Trophoblast cell (in vitro differentiated cells and primary cell): ENCODE measurements around the gene FBXW5.

Experiments
- DNase-seq, 2 donors: peaks; one replicate each; pipeline ENCODE4 v3.0.0-alpha.2; 2016
- H2AFZ ChIP-seq: 2 replicates; pipeline ENCODE4 v1.6.1; 2013; ENCODE audit warnings: low read length, moderate library complexity, mild to moderate bottlenecking; ENCODE audit not compliant: insufficient read depth, poor library complexity
- H2AK5ac ChIP-seq: 2 replicates; pipeline ENCODE4 v1.6.1; 2013; ENCODE audit warnings: mild to moderate bottlenecking, low read length
- H2BK120ac ChIP-seq: 2 replicates; pipeline ENCODE4 v1.6.1; 2013; ENCODE audit warnings: low read length, mild to moderate bottlenecking, moderate library complexity; ENCODE audit not compliant: insufficient read depth, poor library complexity
- H2BK12ac ChIP-seq: 2 replicates; pipeline ENCODE4 v1.6.1; 2013; ENCODE audit warnings: mild to moderate bottlenecking, low read length, moderate library complexity
- H2BK5ac ChIP-seq: 2 replicates; pipeline ENCODE4 v1.6.1; 2013; ENCODE audit warnings: low read length, low read depth, moderate library complexity, mild to moderate bottlenecking; ENCODE audit not compliant: poor library complexity
- H3K14ac ChIP-seq: 2 replicates; pipeline ENCODE4 v1.6.1; 2013; ENCODE audit warnings: mild to moderate bottlenecking, low read length
- H3K18ac ChIP-seq: 2 replicates; pipeline ENCODE4 v1.6.1; 2013; ENCODE audit warnings: mild to moderate bottlenecking, low read length
- H3K23ac ChIP-seq: 2 replicates; pipeline ENCODE4 v1.6.1; 2013; ENCODE audit warnings: low read length
- H3K27ac ChIP-seq: 2 replicates; pipeline ENCODE4 v1.5.1; 2013; ENCODE audit warnings: low read depth, mild to moderate bottlenecking, inconsistent platforms, low read length, moderate library complexity
- H3K27me3 ChIP-seq: 2 replicates; pipeline ENCODE4 v1.6.1; 2013; ENCODE audit warnings: inconsistent platforms, mild to moderate bottlenecking, low read length, moderate library complexity; ENCODE audit not compliant: insufficient read depth
- H3K36me3 ChIP-seq, 2 experiments: 1 replicate in 1 of 2; 2 replicates in 1 of 2; pipeline ENCODE4 v1.6.1; 2013; ENCODE audit warnings: low read length in 2 of 2, mild to moderate bottlenecking in 2 of 2, moderate library complexity in 1 of 2; ENCODE audit not compliant: insufficient read depth in 2 of 2, control insufficient read depth in 1 of 2
- H3K4ac ChIP-seq: 2 replicates; pipeline ENCODE4 v1.6.1; 2013; ENCODE audit warnings: low read depth, mild to moderate bottlenecking, low read length, moderate library complexity
- H3K4me1 ChIP-seq, 2 experiments: 1 replicate in 1 of 2; 2 replicates in 1 of 2; pipeline ENCODE4 v1.6.1; 2013; ENCODE audit warnings: low read length in 2 of 2, mild to moderate bottlenecking in 2 of 2, moderate library complexity in 1 of 2; ENCODE audit not compliant: insufficient read depth in 2 of 2, control insufficient read depth in 1 of 2
- H3K4me2 ChIP-seq: 2 replicates; pipeline ENCODE4 v1.6.1; 2013; ENCODE audit warnings: inconsistent platforms, mild to moderate bottlenecking, low read length, moderate library complexity
- H3K4me3 ChIP-seq: 2 replicates; pipeline ENCODE4 v1.5.1; 2013; ENCODE audit warnings: mild to moderate bottlenecking, low read depth, low read length, inconsistent platforms
- H3K79me1 ChIP-seq: one replicate; pipeline ENCODE4 v1.6.1; 2013; ENCODE audit warnings: low read length
- H3K79me2 ChIP-seq: 2 replicates; pipeline ENCODE4 v1.6.1; 2013; ENCODE audit warnings: low read length, mild to moderate bottlenecking; ENCODE audit not compliant: control insufficient read depth, insufficient read depth, poor library complexity
- H3K9ac ChIP-seq: 2 replicates; pipeline ENCODE4 v1.6.1; 2013; ENCODE audit warnings: mild to moderate bottlenecking, low read length
- H3K9me3 ChIP-seq: 2 replicates; pipeline ENCODE4 v1.6.1; 2013; ENCODE audit warnings: low read depth, mild to moderate bottlenecking, control low read depth, inconsistent platforms, low read length; ENCODE audit not compliant: insufficient read depth
- H4K12ac ChIP-seq: 2 replicates; pipeline ENCODE4 v1.6.1; 2013; ENCODE audit warnings: low read depth, mild to moderate bottlenecking, low read length, moderate library complexity
- H4K8ac ChIP-seq: 2 replicates; pipeline ENCODE4 v1.6.1; 2013; ENCODE audit warnings: low read depth, mild to moderate bottlenecking, low read length, moderate library complexity
- H4K91ac ChIP-seq: one replicate; pipeline ENCODE4 v1.6.1; 2013; ENCODE audit warnings: low read depth, mild to moderate bottlenecking, low read length, moderate library complexity
- WGBS: extraction: QIAGEN DNeasy Blood & Tissue Kit; methylation state at CpG from one replicate; pipeline ENCODE4 v1.1.7; 2013; ENCODE audit warnings: missing lambda C conversion rate; ENCODE audit not compliant: insufficient read length, insufficient coverage; ENCODE audit errors: extremely low coverage; 5-methylcytosine and 5-hydroxymethylcytosine counted together

FBXW5 gene

GRCh38 chr9:136974817-136975535, 30.4 kb upstream of the FBXW5 start:
- H3K79me2 ChIP-seq = no peaks in the 10 kb centered on the region
- no peak overlapping the region for H2BK5ac ChIP-seq
- no peak overlapping the region for H3K4me3 ChIP-seq
- H3K18ac ChIP-seq = no peak overlapping the region
- H3K23ac ChIP-seq = no peak overlapping the region
- peaks cover 0 to 2% of the 10 kb centered on the region in 2 experiments for H3K4me1 ChIP-seq
- H3K9me3 ChIP-seq = peaks cover 2% of the 10 kb centered on the region
- WGBS = no CpG with 5 or more reads among the region's 15 CpGs
- H3K79me1 ChIP-seq = peaks cover 9% of the 10 kb centered on the region
- no peak overlapping the region for H2AK5ac ChIP-seq
- no peak overlapping the region for H3K27ac ChIP-seq
- no peak overlapping the region for H2AFZ ChIP-seq
- H2BK120ac ChIP-seq = no peak overlapping the region
- no peak overlapping the region for H3K4ac ChIP-seq
- no peaks in the 10 kb centered on the region for H3K27me3 ChIP-seq
- no peak overlapping the region for H3K14ac ChIP-seq
- no peak overlapping the region for H4K8ac ChIP-seq
- no peak overlapping the region for H4K12ac ChIP-seq
- DNase-seq = no peak
- H4K91ac ChIP-seq = no peak overlapping the region
- no peak overlapping the region for H2BK12ac ChIP-seq
- no peak overlapping the region for H3K9ac ChIP-seq
- no peak overlapping the region for H3K4me2 ChIP-seq
- no peaks in the 10 kb centered on the region for H3K36me3 ChIP-seq

- no peaks in the 10 kb centered on the region for H3K79me2 ChIP-seq
- H3K4ac ChIP-seq = no peak overlapping the region
- H2BK5ac ChIP-seq = no peak overlapping the region
- H3K27ac ChIP-seq = no peak overlapping the region
- H2AFZ ChIP-seq = no peak overlapping the region
- no peak overlapping the region for H3K4me3 ChIP-seq
- no peak overlapping the region for H4K8ac ChIP-seq
- no peaks in the 10 kb centered on the region for H3K36me3 ChIP-seq
- H3K27me3 ChIP-seq = no peaks in the 10 kb centered on the region
- H3K23ac ChIP-seq = no peak overlapping the region
- no CpG with 5 or more reads among the region's 29 CpGs for WGBS
- no peak overlapping the region for H3K9ac ChIP-seq
- no peak for DNase-seq
- H3K14ac ChIP-seq = no peak overlapping the region
- peak overlapping the region; percentile 43 for H2AK5ac ChIP-seq
- H4K91ac ChIP-seq = no peak overlapping the region
- no peak overlapping the region for H4K12ac ChIP-seq
- no peak overlapping the region for H3K18ac ChIP-seq
- H3K4me1 ChIP-seq = peaks cover 0 to 2% of the 10 kb centered on the region in 2 experiments
- peaks cover 2% of the 10 kb centered on the region for H3K9me3 ChIP-seq
- no peak overlapping the region for H3K4me2 ChIP-seq
- no peak overlapping the region for H2BK120ac ChIP-seq
- H3K79me1 ChIP-seq = peaks cover 9% of the 10 kb centered on the region
- no peak overlapping the region for H2BK12ac ChIP-seq
Measured at GRCh38 chr9:136973618-136974617, 29.4 kb upstream of the FBXW5 start.

GRCh38 chr9:136972743-136973142, 28.2 kb upstream of the FBXW5 start:
- Histone ChIP-seq H3K79me1 (peaks cover 9% of the 10 kb centered on the region), H3K4me2 (no peak overlapping the region), H3K4me1 (peaks cover 0 to under 1% of the 10 kb centered on the region in 2 experiments), H4K8ac (no peak overlapping the region), H3K14ac (no peak overlapping the region), H2BK120ac (no peak overlapping the region), H3K18ac (no peak overlapping the region), H3K9me3 (peaks cover under 1% of the 10 kb centered on the region), H3K4ac (no peak overlapping the region), H3K27me3 (no peaks in the 10 kb centered on the region), H3K79me2 (no peaks in the 10 kb centered on the region), H2BK12ac (no peak overlapping the region), H3K9ac (no peak overlapping the region), H4K12ac (no peak overlapping the region), H4K91ac (peak overlapping the region; percentile 69), H2BK5ac (no peak overlapping the region), H2AK5ac (no peak overlapping the region), H3K4me3 (no peak overlapping the region), H3K27ac (no peak overlapping the region), H3K23ac (no peak overlapping the region), H2AFZ (no peak overlapping the region), H3K36me3 (no peaks in the 10 kb centered on the region)
- WGBS = no CpG with 5 or more reads among the region's 13 CpGs
- DNase-seq = no peak

- H3K4me1 ChIP-seq = no peaks in the 10 kb centered on the region
- no peak overlapping the region for H2AFZ ChIP-seq
- H2BK12ac ChIP-seq = peak overlapping the region; percentile 12
- H4K12ac ChIP-seq = peak overlapping the region; percentile 17
- no peak overlapping the region for H3K4me3 ChIP-seq
- no peak for DNase-seq
- peak overlapping the region; percentile 0 for H2BK120ac ChIP-seq
- H3K79me2 ChIP-seq = no peaks in the 10 kb centered on the region
- peak overlapping the region; percentile 1 for H3K27ac ChIP-seq
- no peaks in the 10 kb centered on the region for H3K27me3 ChIP-seq
- no peak overlapping the region for H3K18ac ChIP-seq
- H3K23ac ChIP-seq = no peak overlapping the region
- H3K4me2 ChIP-seq = no peak overlapping the region
- no peaks in the 10 kb centered on the region for H3K9me3 ChIP-seq
- no peak overlapping the region for H2AK5ac ChIP-seq
- WGBS = no CpG with 5 or more reads among the region's 11 CpGs
- H4K8ac ChIP-seq = no peak overlapping the region
- H3K9ac ChIP-seq = no peak overlapping the region
- H3K79me1 ChIP-seq = peaks cover 9% of the 10 kb centered on the region
- peak overlapping the region; percentile 69 for H4K91ac ChIP-seq
- no peaks in the 10 kb centered on the region for H3K36me3 ChIP-seq
- H3K4ac ChIP-seq = no peak overlapping the region
- no peak overlapping the region for H2BK5ac ChIP-seq
- H3K14ac ChIP-seq = no peak overlapping the region
Measured at GRCh38 chr9:136972335-136972734, 27.8 kb upstream of the FBXW5 start.
